TTC549 (cell line): ENCODE data around the gene NOP9.
"Not testable (repeated sequence)": the region's sequence is repeated elsewhere in the genome, so short reads cannot be mapped to it uniquely, and the experiment has no call there.

Source experiments
- FAIRE-seq: peaks from 2 replicates; lab custom pipeline; 2012; peaks lifted over from hg19 to GRCh38; lab: Jason Lieb, UNC

NOP9 gene

DNA sequence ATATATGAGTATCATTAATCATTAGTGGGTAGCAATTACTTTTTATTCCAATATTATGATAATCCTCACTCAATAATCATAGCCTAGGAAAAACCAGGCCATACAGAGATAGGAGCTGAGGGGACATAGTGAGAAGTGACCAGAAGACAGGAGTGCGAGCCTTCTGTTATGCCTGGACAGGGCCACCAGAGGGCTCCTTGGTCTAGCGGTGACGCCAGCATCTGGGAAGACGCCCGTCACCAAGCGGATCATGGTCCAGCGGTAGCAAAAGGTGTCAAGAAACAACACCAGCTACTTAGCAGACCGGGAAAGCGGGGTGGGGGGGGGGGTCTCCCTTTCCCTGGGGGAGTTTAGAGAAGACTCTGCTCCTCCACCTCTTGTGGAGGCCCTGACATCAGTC is 28.3 kb downstream of the NOP9 start:
- FAIRE-seq, result not testable (repeated sequence)

DNA sequence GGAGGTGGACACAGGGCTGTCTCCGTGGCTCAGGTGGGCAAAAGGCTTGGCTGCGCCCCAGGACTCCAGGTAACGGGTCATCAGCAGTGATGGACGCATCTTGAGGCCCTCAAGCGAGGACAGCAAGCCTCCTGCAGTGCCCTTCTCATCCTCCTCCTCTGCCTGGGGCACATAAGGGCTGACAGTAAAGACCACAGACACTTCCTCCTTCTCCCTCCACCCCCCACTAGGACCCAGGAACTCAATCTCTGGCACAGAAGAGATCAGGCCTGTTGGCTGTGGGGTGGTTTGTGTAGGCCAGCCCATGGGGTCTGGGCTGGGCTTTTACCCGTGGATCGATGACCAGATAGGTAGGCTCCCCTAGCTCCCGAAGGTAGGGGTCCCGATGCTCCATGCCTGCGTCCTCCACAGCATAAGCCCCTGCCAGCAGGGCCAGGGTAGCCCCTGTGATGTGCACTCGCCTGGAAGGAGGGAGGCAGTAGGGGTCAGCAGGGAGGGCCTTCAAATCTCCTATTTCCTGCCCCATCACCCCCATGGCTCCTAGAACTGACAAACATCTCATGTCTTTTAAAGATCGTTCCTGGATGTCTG is 29.5 kb downstream of the NOP9 start:
- FAIRE-seq, result no peak

DNA sequence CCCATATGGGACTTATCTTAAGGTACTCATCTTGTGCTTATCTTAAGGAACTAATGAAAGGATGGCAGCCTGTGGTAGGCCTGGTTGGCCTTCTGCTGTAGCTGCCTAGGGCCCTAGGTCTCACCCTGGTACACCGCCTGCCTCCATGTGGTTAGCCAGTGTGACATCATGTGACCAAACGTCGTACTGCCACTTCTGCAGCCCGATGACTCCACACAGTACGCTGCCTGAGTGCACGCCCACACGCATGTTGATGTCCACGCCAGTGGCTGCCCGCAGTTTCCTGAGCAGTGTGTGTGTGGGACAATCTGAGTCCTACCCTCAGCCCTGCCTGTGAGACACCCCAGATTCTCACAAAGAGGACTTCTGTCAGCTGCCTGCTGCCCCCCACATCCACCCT is 30.1 kb downstream of the NOP9 start:
- no peak for FAIRE-seq

DNA sequence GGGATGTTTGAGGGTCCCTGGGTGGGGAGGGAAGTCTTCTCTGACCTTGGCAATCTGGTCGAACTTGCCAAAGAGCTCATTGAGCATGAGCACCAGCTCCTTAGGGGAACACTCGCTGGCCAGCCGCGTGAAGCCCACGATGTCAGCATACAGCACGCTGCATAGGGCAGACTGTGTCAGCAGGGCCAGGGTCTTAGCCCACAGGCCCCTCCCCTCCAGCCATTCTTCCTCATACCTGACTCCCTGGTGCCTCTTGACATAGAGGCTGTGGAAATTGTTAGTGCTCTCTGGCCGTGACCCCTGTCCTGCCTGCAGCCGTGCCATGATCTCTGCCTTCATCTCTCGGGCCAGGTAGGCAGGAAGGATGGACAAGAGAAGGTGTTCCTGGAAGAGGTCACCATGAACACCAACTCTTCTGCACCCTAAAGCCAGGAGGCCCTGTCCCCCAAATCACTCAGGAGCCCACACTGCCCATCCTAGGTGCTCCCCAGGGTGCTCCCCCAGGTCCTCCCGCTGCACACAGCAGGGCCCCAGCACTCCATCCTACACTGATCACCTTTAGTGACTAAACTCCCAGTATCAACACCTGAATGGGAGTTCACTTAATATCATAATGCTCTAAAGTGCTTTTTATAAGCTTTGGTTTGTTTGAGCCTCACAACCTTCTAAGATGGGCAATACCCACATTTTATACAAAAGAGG is 31.5 kb downstream of the NOP9 start:
- no peak for FAIRE-seq

DNA sequence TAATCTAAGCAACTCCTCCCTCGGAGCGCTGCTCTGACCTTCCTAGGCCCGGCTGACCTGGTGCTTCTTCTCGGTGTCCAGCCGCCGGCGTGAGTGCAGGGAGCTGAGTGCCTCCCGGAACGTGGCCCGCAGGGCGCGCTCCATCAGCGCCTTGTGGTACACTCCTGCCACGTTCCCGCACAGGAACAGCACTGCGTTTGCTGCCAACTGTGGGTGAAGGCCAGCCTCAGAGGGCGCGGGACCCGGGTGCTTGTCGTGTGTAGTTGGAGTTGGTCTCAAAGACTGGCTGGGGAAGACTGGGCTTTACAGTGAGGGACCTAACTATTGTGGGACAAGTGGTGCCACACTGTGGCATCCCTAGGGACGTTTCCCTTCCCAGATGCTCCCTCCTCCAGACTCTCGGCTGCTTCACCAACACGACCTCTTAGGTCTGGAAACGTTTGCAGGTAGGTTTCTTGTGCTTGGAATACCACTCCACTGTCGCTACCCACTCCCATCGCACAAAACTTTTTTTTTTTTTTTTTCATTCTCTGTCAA is 32.1 kb downstream of the NOP9 start:
- FAIRE-seq, result no peak

DNA sequence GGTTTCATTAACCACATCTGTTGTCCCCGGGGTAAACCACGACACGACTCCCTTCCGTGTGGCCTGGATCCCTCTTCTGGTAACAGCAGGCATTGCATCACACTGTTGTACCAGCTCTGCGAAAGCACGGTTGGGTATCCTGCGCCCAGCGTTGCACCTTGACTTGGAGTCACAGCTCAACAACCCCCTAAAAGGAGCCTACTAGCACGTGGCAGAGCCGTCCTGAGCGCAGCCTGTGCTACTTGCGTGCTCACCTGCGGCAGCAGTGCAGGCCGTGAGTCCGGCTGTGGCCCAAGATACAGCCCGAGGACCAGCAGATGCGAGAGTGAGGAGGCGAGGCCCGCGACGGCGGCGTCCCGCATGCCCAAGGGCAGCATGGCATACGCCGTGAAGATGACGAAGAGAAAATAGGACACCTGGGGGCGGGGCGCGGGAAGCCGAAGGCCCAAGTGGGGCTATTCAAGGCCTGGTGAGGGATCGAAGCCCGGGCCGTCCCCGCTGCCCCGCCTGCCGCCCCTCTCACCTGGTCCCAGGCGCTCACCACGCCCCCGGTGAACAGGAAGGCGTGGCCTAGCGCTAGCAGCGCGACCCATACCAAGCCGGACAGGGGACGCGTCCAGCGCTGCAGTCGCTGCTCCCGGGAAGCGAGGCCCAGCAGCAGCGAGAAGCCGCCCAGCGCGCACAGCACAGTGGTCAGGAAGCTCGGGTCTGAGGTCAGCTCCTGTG is 32.8 kb downstream of the NOP9 start:
- no peak for FAIRE-seq

DNA sequence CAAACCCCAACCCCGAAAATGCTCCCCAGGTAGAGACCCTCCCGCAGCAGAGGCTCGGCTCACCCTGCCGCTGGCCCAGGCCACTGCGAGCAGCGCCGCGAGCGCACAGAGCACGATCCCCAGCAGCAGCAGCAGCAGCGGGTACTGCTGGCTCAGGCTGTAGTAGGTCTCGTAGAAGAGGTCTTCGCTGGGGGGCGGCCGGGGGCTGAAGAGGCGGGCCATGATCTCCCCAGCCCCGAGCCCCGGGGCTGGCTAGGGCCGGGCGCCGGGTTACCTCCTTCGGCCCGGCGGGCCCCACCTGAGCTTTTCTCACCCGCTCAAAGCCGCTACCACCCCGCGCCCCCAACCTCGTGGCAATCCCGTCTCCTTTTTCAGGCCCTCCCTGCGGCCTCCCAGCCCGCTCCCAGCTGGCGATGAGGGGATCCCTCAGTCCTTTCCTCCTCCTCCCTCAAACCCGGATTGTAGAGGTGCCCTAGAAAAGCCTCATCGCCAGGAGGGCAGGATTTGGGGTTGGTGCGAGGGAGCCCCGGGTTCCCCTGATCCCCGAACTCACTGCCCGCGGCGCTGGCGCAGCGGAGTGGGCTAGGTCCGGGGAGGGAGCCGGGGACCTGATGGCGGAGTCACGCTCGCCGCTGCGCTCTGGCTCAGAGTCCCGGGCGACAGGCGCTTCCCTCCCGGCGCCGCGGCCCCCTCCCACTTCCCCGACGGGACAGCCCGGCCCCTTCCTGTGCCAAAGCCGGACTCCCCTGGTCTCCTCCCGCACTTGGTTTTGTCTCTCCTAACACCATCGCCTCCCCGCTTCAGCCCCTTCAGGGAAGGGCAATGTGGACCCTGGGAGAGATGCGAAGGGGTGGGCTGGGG is 35.0 kb downstream of the NOP9 start, which contains the start of gene ADCY4:
TSS of gene ADCY4 (minus strand) at position 641 of the 861 bp plus-strand sequence. CDS start at position 222, 419 bp downstream.
- FAIRE-seq, result no peak

DNA sequence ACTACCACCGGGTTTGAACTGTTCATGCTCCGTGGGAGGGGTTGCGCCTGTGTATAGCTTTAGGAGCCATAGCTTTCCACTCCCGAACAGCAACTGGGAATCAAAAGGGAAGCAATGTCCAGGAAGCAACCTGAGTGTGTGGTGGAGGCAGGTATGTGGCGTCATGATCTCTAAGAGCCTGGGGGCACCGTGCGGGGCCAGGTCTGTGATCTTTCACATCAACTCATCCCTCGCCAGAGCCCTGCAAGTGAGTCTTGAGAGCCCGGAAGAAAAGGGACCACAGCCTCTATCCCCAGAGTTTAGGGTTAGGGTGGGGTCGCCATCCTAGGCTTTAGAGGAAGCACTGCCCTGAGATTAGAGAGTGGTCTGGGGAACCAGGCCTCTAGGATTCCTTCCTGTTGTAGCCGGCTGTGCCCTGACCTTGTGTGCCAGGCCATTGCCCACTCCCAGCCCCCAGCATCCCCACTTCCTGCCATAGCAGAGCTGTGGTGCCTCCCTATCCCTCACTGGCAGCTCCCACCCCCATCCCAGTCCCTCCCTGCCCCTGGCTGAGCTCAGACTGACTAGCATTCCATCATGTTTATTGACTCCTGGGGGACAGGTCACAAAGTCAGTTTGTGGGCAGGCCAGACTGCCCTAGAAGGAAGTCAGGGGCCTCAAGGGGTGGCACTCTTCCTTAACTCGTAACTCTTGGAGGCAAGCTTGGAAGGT is 36.0 kb downstream of the NOP9 start:
- FAIRE-seq, result no peak

DNA sequence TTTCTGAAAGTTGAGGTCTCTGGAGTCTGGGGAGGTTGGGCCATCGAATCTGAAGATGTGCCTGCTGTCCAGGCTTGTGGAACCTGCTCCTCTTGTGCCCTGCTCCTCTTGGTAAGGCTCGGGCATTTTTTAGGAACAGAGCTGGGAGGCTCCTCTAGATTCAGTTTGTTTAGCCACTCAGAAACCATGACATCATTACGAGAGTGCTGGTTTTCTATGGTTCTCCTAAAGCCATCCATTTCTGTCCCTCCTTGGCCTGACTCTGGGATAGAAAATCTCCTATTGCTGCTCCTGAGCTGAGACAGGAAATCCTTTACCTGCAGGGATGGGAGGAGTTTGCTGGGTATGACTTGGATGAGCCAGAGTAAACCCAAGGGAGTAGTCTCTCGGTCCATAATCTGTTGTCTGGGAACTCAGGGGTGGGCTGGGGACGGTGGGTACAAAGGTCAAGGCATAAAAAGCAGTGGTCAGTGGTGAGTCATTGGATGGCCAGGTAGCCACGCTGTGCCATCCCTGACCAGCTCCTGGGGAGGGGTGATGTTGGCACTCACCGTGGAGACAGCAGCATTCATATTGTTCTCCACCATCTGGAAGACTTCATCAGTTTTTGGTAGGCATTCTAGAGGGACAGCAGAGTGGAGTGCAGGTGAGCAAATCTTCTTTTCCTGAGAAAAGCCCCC is 37.6 kb downstream of the NOP9 start:
- no peak for FAIRE-seq

DNA sequence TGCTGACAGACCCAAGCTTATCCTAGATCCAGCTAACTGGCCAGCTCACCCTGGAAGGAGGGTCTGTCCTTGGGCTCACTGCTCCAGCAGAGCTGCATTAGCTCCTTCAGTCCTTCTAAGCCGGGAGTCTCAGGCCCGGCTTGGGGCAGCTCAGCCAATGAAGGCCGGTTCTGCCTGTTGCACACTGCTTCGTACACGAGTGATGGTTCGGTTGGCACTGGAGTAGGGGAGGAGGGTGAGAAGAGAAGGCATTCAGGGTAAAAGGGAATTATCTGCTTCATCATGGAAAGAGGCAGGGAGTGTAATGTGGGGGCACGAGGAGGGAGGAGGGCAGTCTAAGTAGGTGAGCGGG is 38.1 kb downstream of the NOP9 start:
- FAIRE-seq, result no peak

DNA sequence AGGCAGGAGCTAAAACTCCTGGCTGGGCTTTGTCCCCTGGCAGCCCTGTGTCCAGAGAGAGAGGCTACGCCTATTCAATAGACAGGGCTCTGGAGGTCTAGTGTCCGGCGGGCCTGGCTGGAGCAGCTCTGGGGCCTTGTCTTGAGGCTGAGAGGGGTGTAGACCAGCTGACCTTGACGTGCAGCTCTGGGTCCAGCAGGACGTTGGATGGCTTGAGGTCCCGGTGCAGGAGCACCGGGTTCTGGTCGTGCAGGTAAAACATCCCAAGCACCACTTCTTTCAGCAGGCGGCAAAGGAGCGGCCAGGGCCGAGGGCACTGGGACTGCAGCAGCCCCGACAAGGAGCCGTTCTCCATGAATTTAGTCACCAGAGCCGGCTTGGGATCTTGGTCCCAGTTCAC is 39.2 kb downstream of the NOP9 start:
- FAIRE-seq, result no peak

DNA sequence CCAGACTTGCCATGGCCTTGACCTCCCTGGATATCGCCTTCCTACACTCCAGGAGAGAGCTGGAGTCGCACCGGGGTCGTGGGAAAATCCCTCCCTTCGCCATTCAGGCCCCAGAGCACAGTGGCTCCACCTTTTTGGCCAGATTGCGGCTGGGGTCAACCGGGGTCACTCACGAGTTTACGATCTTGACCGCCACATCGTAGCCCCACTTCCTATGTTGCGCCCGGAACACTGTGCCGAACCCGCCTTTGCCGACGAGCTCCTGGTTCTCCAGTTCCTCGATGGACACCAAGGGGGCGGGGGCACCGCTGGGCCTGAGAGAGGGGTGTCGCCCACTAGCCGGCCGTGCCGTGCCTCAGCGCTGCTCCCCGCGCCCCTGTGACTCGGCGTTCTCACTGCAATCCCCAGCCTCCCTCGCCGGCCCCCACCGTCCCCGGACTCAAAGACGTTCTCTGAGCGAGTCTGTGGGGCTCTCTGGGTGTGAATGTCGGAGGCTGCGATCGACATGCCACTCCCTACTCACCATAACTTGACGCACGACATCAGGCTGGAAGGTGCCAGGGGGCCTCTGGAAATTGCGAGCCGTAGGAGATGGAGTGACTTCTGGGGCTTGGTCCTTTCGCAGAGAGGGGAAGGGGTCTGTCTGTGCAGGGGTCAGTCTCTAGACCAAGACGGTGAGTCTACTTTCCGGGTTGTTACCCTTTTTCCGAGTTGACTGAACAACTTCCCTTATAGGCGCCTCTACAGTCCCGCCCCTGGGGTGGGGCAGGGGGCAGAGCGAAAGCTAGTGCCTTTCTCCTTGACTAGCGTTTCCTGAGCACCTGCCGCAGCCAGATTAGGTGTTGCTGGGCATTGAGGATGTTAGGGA is 39.9 kb downstream of the NOP9 start, which contains the start of gene RIPK3:
TSS of gene RIPK3 (minus strand) at position 708 of the 868 bp plus-strand sequence. CDS start at position 543, 165 bp downstream.
- FAIRE-seq, result no peak

DNA sequence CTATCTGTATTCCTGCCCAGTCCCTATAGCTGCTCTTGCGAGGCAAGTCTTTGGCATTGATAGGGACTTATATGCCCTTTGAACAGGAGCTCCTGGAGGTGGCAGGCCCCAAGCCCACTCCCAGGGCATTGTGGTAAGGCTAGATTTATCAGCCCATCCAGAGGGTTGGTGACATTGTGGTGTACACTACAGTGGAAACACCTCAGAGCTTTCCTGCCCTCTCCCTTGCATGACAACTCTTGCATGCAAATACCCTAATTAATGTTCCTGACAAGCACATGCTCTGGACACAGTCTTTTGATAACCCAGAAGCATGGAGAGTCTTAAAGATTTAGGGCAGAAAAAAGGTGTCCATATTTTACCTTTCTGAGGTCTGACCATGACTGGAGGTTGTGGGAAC is 41.0 kb downstream of the NOP9 start:
- FAIRE-seq, result no peak

DNA sequence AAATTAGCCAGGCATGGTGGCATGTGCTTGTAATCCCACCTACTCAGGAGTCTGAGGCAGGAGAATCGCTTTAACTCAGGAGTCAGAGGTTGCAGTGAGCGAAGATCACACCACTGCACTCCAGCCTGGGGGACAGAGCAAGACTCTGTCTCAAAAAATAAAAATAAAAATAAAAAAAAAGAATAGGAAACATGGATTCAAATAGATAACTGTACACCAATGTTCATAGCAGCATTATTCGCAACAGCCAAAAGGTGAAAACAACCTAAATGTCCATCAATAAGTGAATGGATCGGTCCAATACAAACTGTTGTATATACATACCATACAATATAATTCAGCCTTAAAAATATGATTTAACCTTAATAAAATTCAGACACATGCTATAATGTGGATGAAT is 43.2 kb downstream of the NOP9 start:
- FAIRE-seq, result no peak

DNA sequence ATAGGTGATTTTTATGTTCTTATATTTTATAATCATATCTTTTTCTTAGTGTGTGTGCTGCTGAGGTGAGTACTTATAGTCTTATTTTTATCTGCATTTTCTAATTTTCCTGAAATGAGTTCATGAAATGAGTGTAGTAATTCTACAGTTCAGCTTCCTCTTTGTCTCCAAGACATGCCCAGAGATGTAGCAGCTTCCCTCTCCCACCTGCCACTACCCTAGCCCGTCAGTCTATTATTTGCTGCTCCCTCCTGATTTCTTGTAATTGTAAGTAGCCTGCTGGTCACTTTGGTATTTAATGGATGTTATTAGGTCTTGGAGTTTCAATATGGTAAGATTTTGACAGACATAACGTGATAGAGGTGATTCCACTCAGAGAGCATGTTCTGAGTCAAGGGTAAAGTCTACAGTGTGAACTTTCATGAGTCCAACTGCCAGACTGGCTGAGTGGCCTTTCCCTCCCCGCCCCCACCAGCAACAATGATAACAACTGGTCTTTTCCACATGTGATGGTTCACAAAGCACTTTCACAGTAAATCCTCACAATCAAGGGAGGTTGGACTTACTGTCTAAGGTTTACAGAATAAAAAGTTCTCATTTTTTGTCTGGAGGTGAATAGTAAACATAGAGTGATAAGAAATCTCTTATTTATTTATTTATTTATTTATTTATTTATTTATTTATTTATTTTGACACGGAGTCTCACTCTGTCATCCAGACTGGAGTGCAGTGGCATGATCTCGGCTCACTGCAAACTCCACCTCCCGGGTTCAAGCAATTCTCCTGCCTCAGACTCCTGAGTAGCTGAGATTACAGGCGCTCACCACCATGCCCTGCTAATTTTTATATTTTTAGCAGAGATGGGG is 44.4 kb downstream of the NOP9 start:
- FAIRE-seq, result no peak

DNA sequence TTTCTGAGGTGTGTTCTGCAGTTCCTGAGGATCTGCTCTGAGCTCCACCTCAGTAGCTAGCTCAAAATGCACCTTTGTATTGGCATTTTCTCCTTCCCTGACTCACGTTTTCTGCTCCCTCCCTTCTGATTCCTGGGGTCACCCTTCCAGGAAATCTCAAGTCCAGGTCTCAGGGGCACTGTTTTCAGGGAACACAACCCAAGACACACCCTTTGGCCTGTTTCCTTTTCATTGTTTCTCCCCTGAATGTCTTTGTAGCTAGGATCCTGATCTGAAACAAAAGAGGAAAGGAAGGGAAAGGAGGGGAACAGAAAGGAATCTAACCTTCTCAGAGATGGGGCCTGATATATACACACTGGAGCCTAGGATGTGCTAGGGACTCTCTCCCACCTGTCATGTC is 47.5 kb downstream of the NOP9 start:
- no peak for FAIRE-seq

DNA sequence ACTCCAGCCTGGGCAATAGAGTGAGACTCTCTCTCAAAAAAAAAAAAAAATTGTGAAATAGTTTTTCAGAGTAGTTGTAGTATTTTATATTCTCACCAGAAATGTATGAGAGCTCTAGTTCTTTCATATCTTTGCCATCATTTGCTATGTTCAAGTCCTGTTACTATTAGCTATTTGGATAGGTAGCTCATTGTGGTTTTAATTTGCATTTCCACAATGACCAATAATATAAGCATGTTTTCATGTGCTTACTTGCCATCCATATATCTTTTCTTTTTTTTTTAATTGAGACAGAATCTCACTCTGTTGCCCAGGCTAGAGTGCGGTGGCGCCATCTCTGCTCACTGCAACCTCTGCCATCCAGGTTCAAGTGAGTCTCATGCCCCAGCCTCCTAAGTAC is 48.5 kb downstream of the NOP9 start:
- no peak for FAIRE-seq

DNA sequence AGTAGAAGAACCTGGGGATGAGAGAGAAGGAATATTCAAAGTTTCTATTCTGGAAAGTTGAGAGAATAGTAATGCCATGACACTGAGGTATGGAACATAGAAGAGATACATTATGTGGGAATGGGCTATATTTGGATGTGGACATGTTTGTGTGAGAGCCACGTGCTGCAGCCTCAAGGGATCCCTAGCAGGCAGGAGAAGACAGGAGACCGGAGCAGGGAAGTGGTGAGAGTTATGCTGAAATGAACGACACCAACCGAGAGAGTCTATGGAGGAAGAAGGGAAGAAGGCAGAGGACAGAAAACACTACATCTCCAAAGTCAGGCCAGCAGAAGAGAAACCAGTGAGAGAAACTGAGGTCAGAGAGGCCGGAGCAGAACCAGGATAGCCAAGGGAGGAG is 50.1 kb downstream of the NOP9 start:
- FAIRE-seq, result no peak

DNA sequence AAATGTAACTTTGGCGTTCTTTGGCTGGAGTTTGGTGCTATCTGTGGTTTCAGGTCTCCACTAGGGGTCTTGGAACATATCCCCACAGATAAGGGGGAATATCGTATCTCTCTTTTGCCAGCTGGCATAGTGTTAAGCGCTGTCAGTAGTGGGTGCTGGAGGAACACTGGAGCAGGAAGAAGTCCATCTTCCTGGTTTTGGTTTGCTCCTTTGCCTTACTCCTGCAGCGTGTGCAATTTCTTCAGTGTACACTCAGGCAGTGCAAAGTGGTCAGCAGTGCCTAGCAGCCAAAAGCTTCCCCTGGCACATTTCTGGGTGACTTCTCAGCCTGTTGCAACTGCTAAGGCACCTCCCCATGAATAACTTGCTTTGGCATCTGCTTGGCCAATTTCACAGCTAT is 51.9 kb downstream of the NOP9 start:
- no peak for FAIRE-seq
